Hindlimb muscle (tissue), 1 donor: ENCODE data around the gene TXNDC11. TPM values are rescaled to one million over a fixed set of nuclear protein-coding genes. Genes with fewer than 3 reads are reported as not detected.

Experiments used
- DNase-seq: peaks from one replicate; pipeline ENCODE4 v3.0.0-alpha.2; 2013
- polyA plus RNA-seq: library from polyadenylated mRNA; unstranded; fragments of 120-200 nt; gene quantifications from one replicate; pipeline ENCODE4 v1.2.1, GENCODE V29; 2013; ENCODE audit not compliant: insufficient read length

TXNDC11 gene
- polyA plus RNA-seq, 1 donor = 22.3 TPM

DNA sequence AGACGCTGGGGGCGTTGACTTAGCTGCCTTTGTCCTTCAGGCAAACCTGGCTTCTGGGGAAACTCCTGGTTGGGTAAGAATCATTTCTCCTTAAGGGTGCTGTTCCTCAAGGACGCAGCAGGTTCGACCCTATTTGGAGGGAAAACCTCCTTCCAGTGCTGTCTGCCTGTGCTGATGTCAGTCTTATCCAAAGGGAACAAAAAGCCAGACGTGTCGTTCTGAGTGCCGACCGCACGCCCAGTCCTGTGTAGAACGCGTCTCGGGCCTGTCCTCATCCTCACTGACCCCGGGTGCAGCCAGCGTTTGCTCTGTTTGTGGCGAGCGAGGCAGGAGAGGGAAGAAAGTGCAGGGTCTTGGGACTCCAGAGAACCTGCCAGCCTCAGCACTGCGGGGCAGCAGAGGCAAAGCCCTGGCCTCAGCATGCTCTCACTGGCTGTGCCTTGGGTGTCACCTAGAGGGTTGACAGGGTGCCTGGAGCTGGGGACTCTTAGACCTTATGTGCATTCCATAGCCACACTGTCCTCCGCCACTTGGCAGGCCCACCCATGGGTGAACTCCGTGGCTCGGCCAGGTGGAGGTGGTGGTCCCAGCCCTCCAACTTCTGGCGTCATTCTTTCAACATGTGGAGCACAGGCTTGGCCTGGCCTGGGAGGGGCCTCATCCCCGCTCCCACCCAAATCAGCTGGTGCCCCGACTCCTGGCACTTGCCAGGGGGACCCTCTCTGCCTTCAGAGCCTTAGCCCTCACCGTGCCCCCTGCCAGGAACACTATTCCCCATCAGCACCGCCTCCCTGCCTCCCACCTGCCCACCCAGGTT lies 68.4 kb downstream of the TXNDC11 start:
- DNase-seq = no peak

GRCh38 chr16:11673091-11674000 lies 69.3 kb downstream of the TXNDC11 start:
- DNase-seq = no peak

DNA sequence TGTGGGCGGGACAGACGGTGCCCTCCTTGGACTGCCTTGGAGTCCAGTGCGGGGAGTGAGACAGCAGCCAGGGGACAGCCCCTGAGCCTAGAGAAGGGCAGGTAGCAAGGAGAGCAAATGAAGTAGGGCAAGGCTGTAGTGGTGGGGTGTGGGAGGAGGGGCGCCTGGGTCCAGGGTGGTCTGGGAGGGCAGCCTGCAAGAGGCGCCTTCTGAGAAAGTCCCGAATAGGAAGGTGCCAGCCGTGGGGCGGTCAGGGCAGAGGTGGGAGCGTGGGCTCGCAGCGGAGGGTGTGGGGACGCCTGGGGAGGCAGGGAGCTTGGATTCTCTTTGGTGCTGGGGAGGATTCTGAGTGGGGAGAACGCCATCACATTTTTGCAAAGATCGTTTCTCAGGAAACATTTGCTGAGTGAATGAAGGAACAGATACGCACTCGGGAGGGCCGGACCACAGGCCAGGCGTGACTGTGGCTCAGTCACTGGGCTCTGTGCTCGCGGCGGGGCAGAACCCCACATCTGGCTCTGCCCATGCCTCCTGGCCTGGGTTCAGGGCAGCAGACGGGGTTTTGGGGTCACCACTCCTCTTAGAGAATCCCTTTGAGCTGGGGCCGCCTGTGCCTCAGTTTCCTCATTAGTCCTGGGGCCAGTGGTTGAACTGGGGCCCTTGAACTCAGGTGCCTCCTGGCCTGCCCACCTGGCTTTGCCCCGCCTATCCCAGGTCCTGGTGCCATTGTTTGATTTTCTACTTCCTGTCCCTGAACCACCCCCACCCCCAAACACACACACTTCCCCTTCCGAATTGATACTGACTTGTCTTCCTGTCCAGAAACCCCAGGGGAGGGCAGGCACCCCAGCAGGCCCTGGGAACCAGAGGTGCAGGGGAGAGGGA lies 70.2 kb downstream of the TXNDC11 start:
- DNase-seq = no peak

DNA sequence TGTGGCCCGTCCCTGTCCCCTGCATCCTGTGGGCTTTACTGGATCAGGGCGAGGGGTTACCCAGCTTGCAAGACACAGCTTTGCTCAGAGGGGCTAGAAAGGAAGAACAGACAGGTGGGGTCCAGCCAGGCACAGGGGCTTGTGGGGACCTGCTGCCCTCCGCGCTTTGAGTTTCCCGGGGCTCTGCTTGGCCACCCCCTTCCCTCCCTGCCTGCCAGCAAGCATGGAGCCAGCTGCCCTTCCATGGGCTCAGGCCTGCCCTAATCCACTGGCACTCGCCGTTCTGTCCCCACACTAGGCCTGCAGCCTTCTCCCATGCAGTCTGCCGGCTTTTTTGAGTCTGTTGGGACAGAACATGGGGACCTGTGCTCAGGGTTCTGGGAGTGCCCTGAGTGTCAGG lies 71.0 kb downstream of the TXNDC11 start:
- no peak for DNase-seq

- no peak for DNase-seq
These were observed 71.4 kb downstream of the TXNDC11 start for GRCh38 chr16:11671271-11671670.

- DNase-seq = no peak
These were observed 72.2 kb downstream of the TXNDC11 start for GRCh38 chr16:11670171-11671131.

- no peak for DNase-seq
These were observed 73.1 kb downstream of the TXNDC11 start for GRCh38 chr16:11669380-11670146.

GRCh38 chr16:11668623-11669379 lies 73.9 kb downstream of the TXNDC11 start:
- no peak for DNase-seq

DNA sequence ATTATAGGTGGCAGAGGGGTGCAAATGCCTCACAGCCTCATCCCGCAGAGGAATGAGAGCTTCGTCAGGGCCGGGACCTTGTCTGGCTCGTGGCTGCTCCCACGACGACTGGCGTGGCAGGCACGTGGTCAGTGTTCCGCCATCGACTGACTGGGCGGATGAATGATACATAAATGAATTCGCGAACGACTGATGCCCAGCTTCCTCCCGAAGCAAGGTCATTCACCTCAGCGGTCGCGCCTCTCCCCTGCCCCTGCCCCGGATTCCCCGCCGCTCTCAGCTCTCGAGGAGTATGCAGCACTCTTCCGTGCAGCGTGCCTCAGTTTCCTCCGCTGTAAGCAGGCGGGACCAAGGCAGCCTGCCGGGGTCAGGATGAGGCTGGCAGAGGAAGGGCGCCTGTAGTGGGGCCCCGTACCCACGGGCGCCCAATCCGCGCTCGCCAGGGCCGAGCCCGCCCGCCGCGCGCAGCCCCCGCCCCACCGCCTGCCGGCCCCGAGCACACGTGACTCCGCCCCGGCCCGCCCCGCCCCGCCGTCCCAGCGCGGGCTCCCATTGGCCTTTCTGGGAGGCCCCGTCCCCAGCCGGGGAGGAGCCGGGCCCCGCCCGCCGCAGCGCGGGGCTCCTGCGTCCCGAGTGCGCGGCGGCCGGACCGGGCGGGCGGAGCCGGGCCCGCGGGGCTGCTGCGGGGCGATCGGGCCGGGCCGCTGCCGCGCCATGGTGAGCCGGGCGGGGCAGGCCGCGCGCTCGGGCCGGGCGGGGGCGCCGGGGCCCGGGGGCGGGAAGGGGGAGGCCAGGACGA lies 74.6 kb downstream of the TXNDC11 start, which contains the start of gene SNN:
Gene SNN, plus strand, starts transcription at position 632 of the 799 bp plus-strand sequence. CDS start 7,605 bp downstream, outside the sequence.
- peak; percentile 88 for DNase-seq

GRCh38 chr16:11667221-11667823 lies 75.3 kb downstream of the TXNDC11 start:
- no peak for DNase-seq

GRCh38 chr16:11666103-11667055 lies 76.3 kb downstream of the TXNDC11 start:
- DNase-seq = no peak

DNA sequence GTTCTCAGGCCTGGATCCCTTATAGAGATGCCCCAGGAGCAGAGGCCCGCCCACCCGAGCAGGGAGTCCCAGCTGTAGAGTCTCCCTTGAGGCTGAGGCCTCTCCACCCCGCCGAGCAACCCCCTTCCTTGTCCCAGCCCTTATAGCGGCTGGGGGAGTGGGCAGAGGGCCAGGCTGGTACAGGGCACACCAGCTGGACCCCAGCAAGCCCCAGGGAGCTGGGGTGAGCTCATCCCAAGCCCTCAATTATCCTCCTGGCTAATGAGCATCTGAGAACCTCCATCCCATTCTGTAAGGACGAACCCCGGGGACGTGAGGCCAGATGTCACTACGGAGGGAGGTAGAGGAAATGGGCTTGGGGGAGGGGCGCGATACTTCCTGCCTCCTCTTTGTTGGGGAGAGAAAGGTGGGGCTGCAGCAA lies 77.6 kb downstream of the TXNDC11 start:
- no peak for DNase-seq

GRCh38 chr16:11662582-11662981 lies 80.1 kb downstream of the TXNDC11 start:
- no peak for DNase-seq

- no peak for DNase-seq
These were observed 82.1 kb downstream of the TXNDC11 start for GRCh38 chr16:11660565-11660964.

DNA sequence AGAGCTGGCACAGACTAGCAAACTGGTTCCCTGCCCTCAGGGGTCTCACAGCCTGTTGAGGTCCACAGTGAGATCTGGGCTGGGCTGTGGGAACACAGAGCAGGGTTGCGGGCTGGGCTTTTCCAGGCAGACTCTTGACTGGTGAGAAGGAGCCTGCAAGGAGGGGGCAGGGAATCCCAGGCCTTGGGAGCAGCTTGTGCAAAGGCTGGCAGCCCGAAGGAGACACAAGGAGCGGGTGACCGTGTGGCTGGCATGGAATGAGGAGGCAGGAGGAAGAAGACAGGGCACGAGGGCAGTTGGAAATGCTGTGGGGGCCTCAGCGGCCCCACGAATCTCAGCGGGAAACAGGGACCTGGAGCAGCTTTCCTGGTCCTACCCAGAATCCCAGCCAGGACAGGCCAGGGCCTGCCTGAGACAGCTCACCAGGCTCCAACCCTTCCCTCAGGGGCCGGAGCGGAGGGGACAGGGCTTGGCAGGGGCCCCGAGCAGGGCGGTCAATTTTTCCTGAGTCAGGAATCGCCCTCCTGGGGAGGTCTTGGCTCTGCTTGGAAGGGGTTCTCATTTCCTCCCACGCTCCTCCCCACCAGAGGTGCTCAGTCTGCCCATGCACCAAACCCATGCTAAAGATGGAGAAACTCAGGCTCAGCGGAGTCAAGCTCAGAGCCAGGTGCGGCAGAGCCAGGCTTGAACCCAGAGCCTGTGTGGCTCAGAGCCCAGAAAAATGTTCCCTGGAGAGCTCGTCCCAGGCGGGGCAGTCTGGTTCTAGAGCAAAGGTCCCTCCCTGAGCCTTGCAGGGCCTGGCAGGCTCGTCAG lies 83.6 kb downstream of the TXNDC11 start:
- no peak for DNase-seq

- no peak for DNase-seq
These were observed 85.1 kb downstream of the TXNDC11 start for GRCh38 chr16:11657556-11657955.
